ENCODE results near the gene FHIP1A. TPM values are rescaled to one million over a fixed set of nuclear protein-coding genes. Genes with fewer than 3 reads are reported as not detected.

Gene FHIP1A
- total and polyA plus RNA-seq, 4 donors = 0.50 to 3.8 (median 1.0) TPM

- H3K27me3 ChIP-seq (ENCODE audit: control insufficient read depth in 4 of 4, insufficient read depth in 4 of 4, low read length in 3 of 4) = no peaks in the 10 kb centered on the region
- no peak for DNase-seq (ENCODE audit: low spot score)
- H3K36me3 ChIP-seq (ENCODE audit: control insufficient read depth in 4 of 4, insufficient read depth in 3 of 4, low read depth in 1 of 4, low read length in 3 of 4) = no peaks in the 10 kb centered on the region
- no peak overlapping the region for H3K27ac ChIP-seq (ENCODE audit: low read depth in 1 of 2, low read length in 2 of 2)
- 86% methylated on average over 5 of the region's 5 CpGs for WGBS
- TF ChIP-seq JUND (IDR thresholded peaks at IDR 0.05) = no peak
- TF ChIP-seq GABPA (IDR thresholded peaks at IDR 0.05 in 1 of 2, conservative IDR thresholded peaks at IDR 0.05 in 1 of 2) = no peak
- TF ChIP-seq, protein P1, sequence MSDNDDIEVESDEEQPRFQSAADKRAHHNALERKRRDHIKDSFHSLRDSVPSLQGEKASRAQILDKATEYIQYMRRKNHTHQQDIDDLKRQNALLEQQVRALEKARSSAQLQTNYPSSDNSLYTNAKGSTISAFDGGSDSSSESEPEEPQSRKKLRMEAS (IDR thresholded peaks at IDR 0.05) = no peak
- TF ChIP-seq FOXA2 (IDR thresholded peaks at IDR 0.05) = no peak
- TF ChIP-seq, protein P2, sequence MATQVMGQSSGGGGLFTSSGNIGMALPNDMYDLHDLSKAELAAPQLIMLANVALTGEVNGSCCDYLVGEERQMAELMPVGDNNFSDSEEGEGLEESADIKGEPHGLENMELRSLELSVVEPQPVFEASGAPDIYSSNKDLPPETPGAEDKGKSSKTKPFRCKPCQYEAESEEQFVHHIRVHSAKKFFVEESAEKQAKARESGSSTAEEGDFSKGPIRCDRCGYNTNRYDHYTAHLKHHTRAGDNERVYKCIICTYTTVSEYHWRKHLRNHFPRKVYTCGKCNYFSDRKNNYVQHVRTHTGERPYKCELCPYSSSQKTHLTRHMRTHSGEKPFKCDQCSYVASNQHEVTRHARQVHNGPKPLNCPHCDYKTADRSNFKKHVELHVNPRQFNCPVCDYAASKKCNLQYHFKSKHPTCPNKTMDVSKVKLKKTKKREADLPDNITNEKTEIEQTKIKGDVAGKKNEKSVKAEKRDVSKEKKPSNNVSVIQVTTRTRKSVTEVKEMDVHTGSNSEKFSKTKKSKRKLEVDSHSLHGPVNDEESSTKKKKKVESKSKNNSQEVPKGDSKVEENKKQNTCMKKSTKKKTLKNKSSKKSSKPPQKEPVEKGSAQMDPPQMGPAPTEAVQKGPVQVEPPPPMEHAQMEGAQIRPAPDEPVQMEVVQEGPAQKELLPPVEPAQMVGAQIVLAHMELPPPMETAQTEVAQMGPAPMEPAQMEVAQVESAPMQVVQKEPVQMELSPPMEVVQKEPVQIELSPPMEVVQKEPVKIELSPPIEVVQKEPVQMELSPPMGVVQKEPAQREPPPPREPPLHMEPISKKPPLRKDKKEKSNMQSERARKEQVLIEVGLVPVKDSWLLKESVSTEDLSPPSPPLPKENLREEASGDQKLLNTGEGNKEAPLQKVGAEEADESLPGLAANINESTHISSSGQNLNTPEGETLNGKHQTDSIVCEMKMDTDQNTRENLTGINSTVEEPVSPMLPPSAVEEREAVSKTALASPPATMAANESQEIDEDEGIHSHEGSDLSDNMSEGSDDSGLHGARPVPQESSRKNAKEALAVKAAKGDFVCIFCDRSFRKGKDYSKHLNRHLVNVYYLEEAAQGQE (IDR thresholded peaks at IDR 0.05) = no peak
- no peak for TF ChIP-seq RXRA (IDR thresholded peaks at IDR 0.05)
- no peak for TF ChIP-seq NR2F2 (IDR thresholded peaks at IDR 0.05)
- TF ChIP-seq, protein P3, sequence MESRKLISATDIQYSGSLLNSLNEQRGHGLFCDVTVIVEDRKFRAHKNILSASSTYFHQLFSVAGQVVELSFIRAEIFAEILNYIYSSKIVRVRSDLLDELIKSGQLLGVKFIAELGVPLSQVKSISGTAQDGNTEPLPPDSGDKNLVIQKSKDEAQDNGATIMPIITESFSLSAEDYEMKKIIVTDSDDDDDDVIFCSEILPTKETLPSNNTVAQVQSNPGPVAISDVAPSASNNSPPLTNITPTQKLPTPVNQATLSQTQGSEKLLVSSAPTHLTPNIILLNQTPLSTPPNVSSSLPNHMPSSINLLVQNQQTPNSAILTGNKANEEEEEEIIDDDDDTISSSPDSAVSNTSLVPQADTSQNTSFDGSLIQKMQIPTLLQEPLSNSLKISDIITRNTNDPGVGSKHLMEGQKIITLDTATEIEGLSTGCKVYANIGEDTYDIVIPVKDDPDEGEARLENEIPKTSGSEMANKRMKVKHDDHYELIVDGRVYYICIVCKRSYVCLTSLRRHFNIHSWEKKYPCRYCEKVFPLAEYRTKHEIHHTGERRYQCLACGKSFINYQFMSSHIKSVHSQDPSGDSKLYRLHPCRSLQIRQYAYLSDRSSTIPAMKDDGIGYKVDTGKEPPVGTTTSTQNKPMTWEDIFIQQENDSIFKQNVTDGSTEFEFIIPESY (IDR thresholded peaks at IDR 0.05) = no peak
- TF ChIP-seq TAF1 (conservative IDR thresholded peaks at IDR 0.05) = no peak
- no peak for TF ChIP-seq HNF4A (conservative IDR thresholded peaks at IDR 0.05)
- no peaks in the 10 kb centered on the region for H3K9me3 ChIP-seq (ENCODE audit: control insufficient read depth in 4 of 4, low read length in 3 of 4)
- H3K4me3 ChIP-seq (ENCODE audit: low read depth in 1 of 3, low read length in 3 of 3) = no peak overlapping the region
- no peak overlapping the region for H3K9ac ChIP-seq (ENCODE audit: low read depth in 1 of 2, low read length in 2 of 2)
- no peaks in the 10 kb centered on the region for H3K4me1 ChIP-seq (ENCODE audit: control insufficient read depth in 4 of 4, insufficient read depth in 4 of 4, low read length in 3 of 4)
Measured at GRCh38 chr4:151443247-151443646, 34.3 kb downstream of the FHIP1A start.

DNA sequence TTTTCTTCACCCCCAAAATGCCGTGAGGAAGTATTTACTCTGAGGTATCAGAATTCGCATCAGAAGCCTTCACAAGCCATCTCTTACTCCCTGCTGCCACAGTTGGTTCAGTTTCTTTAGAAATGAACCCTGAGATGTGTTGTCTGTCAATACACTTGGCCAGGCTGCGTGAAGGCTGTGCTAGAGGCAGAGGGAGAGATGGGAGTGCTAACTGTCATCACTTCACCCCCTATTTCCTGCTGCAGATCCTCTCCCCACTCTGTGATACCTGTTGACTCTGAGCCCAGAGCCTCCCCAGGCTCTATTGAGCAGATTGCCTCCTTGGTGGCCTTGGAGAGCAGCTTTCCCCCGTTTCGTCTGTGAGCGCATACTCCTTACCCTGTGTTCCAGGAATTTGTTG lies 34.8 kb downstream of the FHIP1A start:
- 91% methylated on average over 6 of the region's 6 CpGs for WGBS
- no peak overlapping the region for H3K9ac ChIP-seq (ENCODE audit: low read depth in 1 of 2, low read length in 2 of 2)
- TF ChIP-seq HNF4G (IDR thresholded peaks at IDR 0.05) = no peak
- TF ChIP-seq, protein P1 (IDR thresholded peaks at IDR 0.05) = no peak
- TF ChIP-seq, protein P4, sequence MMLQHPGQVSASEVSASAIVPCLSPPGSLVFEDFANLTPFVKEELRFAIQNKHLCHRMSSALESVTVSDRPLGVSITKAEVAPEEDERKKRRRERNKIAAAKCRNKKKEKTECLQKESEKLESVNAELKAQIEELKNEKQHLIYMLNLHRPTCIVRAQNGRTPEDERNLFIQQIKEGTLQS (IDR thresholded peaks at IDR 0.05) = no peak
- TF ChIP-seq EGR1 (IDR thresholded peaks at IDR 0.05; ENCODE audit: low read depth in 2 of 2) = no peak
- no peak for TF ChIP-seq RXRA (IDR thresholded peaks at IDR 0.05)
- no peak for TF ChIP-seq SP1 (IDR thresholded peaks at IDR 0.05)
- TF ChIP-seq RAD21 (IDR thresholded peaks at IDR 0.05) = no peak
- no peak for TF ChIP-seq GABPA (IDR thresholded peaks at IDR 0.05 in 1 of 2, conservative IDR thresholded peaks at IDR 0.05 in 1 of 2)
- no peak for TF ChIP-seq CTCF (IDR thresholded peaks at IDR 0.05; ENCODE audit: low read depth, low read length, missing input control)

More for the DNA sequence above, 34.8 kb downstream of the FHIP1A start:
- Histone ChIP-seq H3K4me1 (ENCODE audit: control insufficient read depth in 4 of 4, insufficient read depth in 4 of 4, low read length in 3 of 4) (no peaks in the 10 kb centered on the region), H3K9me3 (ENCODE audit: control insufficient read depth in 4 of 4, low read length in 3 of 4) (no peaks in the 10 kb centered on the region), H3K36me3 (ENCODE audit: control insufficient read depth in 4 of 4, insufficient read depth in 3 of 4, low read depth in 1 of 4, low read length in 3 of 4) (no peaks in the 10 kb centered on the region), H3K4me3 (ENCODE audit: low read depth in 1 of 3, low read length in 3 of 3) (no peak overlapping the region), H3K27ac (ENCODE audit: low read depth in 1 of 2, low read length in 2 of 2) (no peak overlapping the region), H3K27me3 (ENCODE audit: control insufficient read depth in 4 of 4, insufficient read depth in 4 of 4, low read length in 3 of 4) (no peaks in the 10 kb centered on the region)
- no peak for DNase-seq (ENCODE audit: low spot score)
